IMR-90 (cell line): Measurements from ENCODE around the gene ALLC. TPM values are rescaled to one million over a fixed set of nuclear protein-coding genes. Genes with fewer than 3 reads are reported as not detected.

Source experiments
- ATAC-seq: fragments of 200-7000 bp; cut with Tn5 transposase; 2 replicates; pipeline ENCODE4 v1.9.1; 2020; ENCODE audit warnings: low read depth, mild to moderate bottlenecking, moderate library complexity
- BruUV-seq: library from RNA; stranded (reverse); fragments of 400-500 nt; replicated peaks from 2 replicates; lab custom pipeline; 2021; lab: Mats Ljungman, UMichigan
- CTCF ChIA-PET: fragments of 300-600 bp; formaldehyde crosslinking; extraction: SDS; loops from one replicate; lab custom pipeline; 2021; ENCODE audit warnings: antibody characterized with exemption; lab: Yijun Ruan, JAX
- POLR2A ChIA-PET: fragments of 300-600 bp; sonication (Branson Sonifier 250); formaldehyde crosslinking; loops from one replicate; lab custom pipeline; 2022; ENCODE audit warnings: antibody characterized with exemption; ENCODE audit not compliant: unreplicated experiment; lab: Charles Lee
- DNase-seq: peaks from one replicate; pipeline ENCODE4 v3.0.0; 2013
- H2AFZ ChIP-seq: replicated peaks from 2 replicates; pipeline ENCODE3; 2013; ENCODE audit warnings: low read length, mild to moderate bottlenecking; ENCODE audit not compliant: poor library complexity
- H2AK5ac ChIP-seq: 2 replicates; pipeline ENCODE4 v1.6.1; 2013; ENCODE audit warnings: low read depth, low read length, inconsistent platforms
- H2AK9ac ChIP-seq: replicated peaks from 2 replicates; pipeline ENCODE3; 2013; ENCODE audit warnings: mild to moderate bottlenecking, low read depth, low read length, moderate library complexity; ENCODE audit not compliant: poor library complexity
- H2BK120ac ChIP-seq: 2 replicates; pipeline ENCODE4 v1.6.1; 2013; ENCODE audit warnings: low read depth, low read length, inconsistent platforms
- H2BK15ac ChIP-seq: 3 replicates; pipeline ENCODE4 v1.6.1; 2013; ENCODE audit warnings: low read depth, low read length, inconsistent platforms
- H2BK20ac ChIP-seq: 2 replicates; pipeline ENCODE4 v1.6.1; 2013; ENCODE audit warnings: low read depth, mild to moderate bottlenecking, inconsistent platforms, low read length, moderate library complexity
- H2BK5ac ChIP-seq: 2 replicates; pipeline ENCODE4 v1.6.1; 2013; ENCODE audit warnings: mild to moderate bottlenecking, low read depth, low read length, inconsistent platforms; ENCODE audit not compliant: poor library complexity, severe bottlenecking
- H3K14ac ChIP-seq: replicated peaks from 2 replicates; pipeline ENCODE4 v1.6.1; 2013; ENCODE audit warnings: low read depth, low read length, inconsistent platforms
- H3K18ac ChIP-seq: 2 replicates; pipeline ENCODE4 v1.6.1; 2013; ENCODE audit warnings: low read depth, low read length, control low read depth
- H3K23ac ChIP-seq: 2 replicates; pipeline ENCODE4 v1.6.1; 2013; ENCODE audit warnings: low read depth, low read length, inconsistent platforms
- H3K27ac ChIP-seq: 2 replicates; pipeline ENCODE4 v1.5.1; 2013; ENCODE audit warnings: mild to moderate bottlenecking, control low read depth, low read length; ENCODE audit not compliant: insufficient read depth
- H3K27me3 ChIP-seq: 2 replicates; pipeline ENCODE4 v1.6.1; 2013; ENCODE audit warnings: low read length; ENCODE audit not compliant: control insufficient read depth, insufficient read depth
- H3K36me3 ChIP-seq: 2 replicates; pipeline ENCODE4 v1.6.1; 2013; ENCODE audit warnings: low read length, mixed read lengths; ENCODE audit not compliant: control insufficient read depth, insufficient read depth
- H3K4ac ChIP-seq: 2 replicates; pipeline ENCODE4 v1.6.1; 2013; ENCODE audit warnings: low read depth, low read length, inconsistent platforms
- H3K4me1 ChIP-seq: 2 replicates; pipeline ENCODE4 v1.6.1; 2013; ENCODE audit warnings: low read length, mixed read lengths; ENCODE audit not compliant: control insufficient read depth, insufficient read depth
- H3K4me2 ChIP-seq: 2 replicates; pipeline ENCODE4 v1.6.1; 2013; ENCODE audit warnings: low read depth, mild to moderate bottlenecking, control low read depth, low read length, moderate library complexity
- H3K4me3 ChIP-seq: 2 replicates; pipeline ENCODE4 v1.5.1; 2013; ENCODE audit warnings: low read depth, mild to moderate bottlenecking, control low read depth, low read length, moderate library complexity; ENCODE audit not compliant: insufficient read depth
- H3K56ac ChIP-seq: 2 replicates; pipeline ENCODE4 v1.6.1; 2013; ENCODE audit warnings: low read length, inconsistent platforms; ENCODE audit not compliant: insufficient read depth; ENCODE audit errors: extremely low read depth
- H3K79me1 ChIP-seq, 2 experiments: 2 replicates each; pipeline ENCODE4 v1.6.1; 2013; ENCODE audit warnings: low read length in 2 of 2, inconsistent platforms in 1 of 2, low read depth in 1 of 2
- H3K9ac ChIP-seq: 2 replicates; pipeline ENCODE4 v1.6.1; 2013; ENCODE audit warnings: low read depth, low read length, control low read depth
- H3K9me1 ChIP-seq: 2 replicates; pipeline ENCODE4 v1.6.1; 2013; ENCODE audit warnings: low read length, inconsistent platforms; ENCODE audit not compliant: insufficient read depth
- H3K9me3 ChIP-seq: 2 replicates; pipeline ENCODE4 v1.6.1; 2013; ENCODE audit warnings: low read length; ENCODE audit not compliant: control insufficient read depth, insufficient read depth
- H4K20me1 ChIP-seq: 2 replicates; pipeline ENCODE4 v1.6.1; 2013; ENCODE audit warnings: low read length, inconsistent platforms; ENCODE audit not compliant: insufficient read depth
- H4K5ac ChIP-seq: 2 replicates; pipeline ENCODE4 v1.6.1; 2013; ENCODE audit warnings: mild to moderate bottlenecking, low read depth, low read length, control low read depth
- H4K8ac ChIP-seq, 2 experiments: 2 replicates each; pipeline ENCODE4 v1.6.1; 2013; ENCODE audit warnings: low read depth in 2 of 2, low read length in 2 of 2, control low read depth in 1 of 2, inconsistent platforms in 1 of 2
- H4K91ac ChIP-seq: 2 replicates; pipeline ENCODE4 v1.6.1; 2013; ENCODE audit warnings: low read depth, low read length, inconsistent platforms; ENCODE audit not compliant: insufficient read depth
- CTCF ChIP-seq: conservative IDR thresholded peaks from 2 replicates; pipeline ENCODE4 v1.5.1; 2012; ENCODE audit warnings: mild to moderate bottlenecking, low read depth, low read length, improper control_type of control experiment
- FOS ChIP-seq: fragments of 150-350 bp; IDR thresholded peaks from 2 replicates; pipeline ENCODE4 v1.6.1; 2016; ENCODE audit warnings: low read depth, low read length
- NFE2L2 ChIP-seq: fragments of 150-350 bp; IDR thresholded peaks from 2 replicates; pipeline ENCODE4 v1.6.1; 2016; ENCODE audit warnings: low read depth, mild to moderate bottlenecking, low read length
- RCOR1 ChIP-seq: IDR thresholded peaks from 2 replicates; pipeline ENCODE4 v1.6.1; 2012; ENCODE audit warnings: mild to moderate bottlenecking, low read length, improper control_type of control experiment; ENCODE audit not compliant: insufficient replicate concordance
- RFX5 ChIP-seq: IDR thresholded peaks from 2 replicates; pipeline ENCODE4 v1.8.0; 2012; ENCODE audit warnings: low read depth, mild to moderate bottlenecking, low read length, moderate library complexity
- SMC3 ChIP-seq: fragments of 150-350 bp; IDR thresholded peaks from 2 replicates; pipeline ENCODE4 v1.6.1; 2016; ENCODE audit warnings: low read depth, mild to moderate bottlenecking, antibody characterized with exemption, low read length, moderate library complexity
- WGBS, 2 experiments: methylation state at CpG; one replicate each; pipeline versions ENCODE4 v1.1.5 to v1.1.7; 2013; ENCODE audit warnings: missing lambda C conversion rate in 2 of 2; ENCODE audit not compliant: insufficient read length in 1 of 2; ENCODE audit errors: extremely low coverage in 2 of 2; 5-methylcytosine and 5-hydroxymethylcytosine counted together
- dilution Hi-C: fragments of 300-500 bp; cut with HindIII; formaldehyde crosslinking; loops from one replicate; pipeline ENCODE4 v1.14.3; 2018; ENCODE audit warnings: low sequenced_read_pairs; ENCODE audit not compliant: unreplicated experiment
- in situ Hi-C: fragments of 300-500 bp; cut with MboI; formaldehyde crosslinking; loops from 3 replicates; pipeline ENCODE4 v1.14.3; 2019; ENCODE audit warnings: low sequenced_read_pairs, inconsistent platforms, mixed read lengths
- intact Hi-C: fragments of 100-400 bp; cut with micrococcal nuclease; formaldehyde crosslinking; loops from 2 replicates; pipeline ENCODE4 v1.10.0; 2022
- polyA plus RNA-seq, 3 experiments: library from polyadenylated mRNA; depleted of rRNA; stranded (reverse); fragments of >200 nt; gene quantifications; 2 replicates each; pipeline ENCODE4 v1.2.3, GENCODE V29; 2012; ENCODE audit warnings: low replicate concordance in 1 of 3
- total RNA-seq: library from RNA; depleted of rRNA; stranded (reverse); fragments of >200 nt; gene quantifications from 2 replicates; pipeline ENCODE4 v1.2.3, GENCODE V29; 2012

Gene ALLC
- total and polyA plus RNA-seq, 2 of the 4 experiments (the other 2 are of a cell fraction) = not detected

GRCh38 chr2:3639015-3639630, 18.9 kb upstream of the ALLC start:
- no peak overlapping the region for H2BK15ac ChIP-seq
- in situ Hi-C loops (no loop called here), intact Hi-C loops (no loop called here), dilution Hi-C loops (no loop called here)
- no peak overlapping the region for H4K5ac ChIP-seq
- H3K56ac ChIP-seq = no peak overlapping the region
- H2BK120ac ChIP-seq = no peak overlapping the region
- H2AK9ac ChIP-seq = no peak overlapping the region
- no peak overlapping the region for H3K14ac ChIP-seq
- ChIA-PET CTCF (no interaction called here), POLR2A (no interaction called here)
- H3K23ac ChIP-seq = no peak overlapping the region
- TF ChIP-seq RFX5 (no peak), RCOR1 (no peak), NFE2L2 (no peak), SMC3 (no peak), FOS (no peak), CTCF (no peak)
- DNase-seq = no peak
- no peaks in the 10 kb centered on the region for H3K9me3 ChIP-seq
- H3K18ac ChIP-seq = no peak overlapping the region
- no peaks in the 10 kb centered on the region for H4K20me1 ChIP-seq
- H3K4me2 ChIP-seq = no peak overlapping the region
- ATAC-seq = no peak
- H3K27me3 ChIP-seq = peaks cover 9% of the 10 kb centered on the region; the same call in 1 of the 2 replicates
- H4K8ac ChIP-seq = no peak overlapping the region
- no peaks in the 10 kb centered on the region for H3K4me1 ChIP-seq
- no peak overlapping the region for H4K91ac ChIP-seq
- no peak overlapping the region for H2BK20ac ChIP-seq
- H2AK5ac ChIP-seq = no peak overlapping the region
- no peak overlapping the region for H3K9ac ChIP-seq
- BruUV-seq = no TSS peak
- 93% methylated on average over 2 of the region's 10 CpGs; no CpG with 5 or more reads in 1 of the 2 experiments for WGBS, 2 experiments
- H3K4ac ChIP-seq = no peak overlapping the region
- H3K9me1 ChIP-seq = no peaks in the 10 kb centered on the region
- no peaks in the 10 kb centered on the region for H3K79me1 ChIP-seq
- H2AFZ ChIP-seq = no peak overlapping the region
- H3K36me3 ChIP-seq = no peaks in the 10 kb centered on the region
- no peak overlapping the region for H3K4me3 ChIP-seq
- H2BK5ac ChIP-seq = no peak overlapping the region
- H3K27ac ChIP-seq = no peak overlapping the region
